CD14-positive monocyte (primary cell): Measurements from ENCODE around the gene DELE1. TPM values are rescaled to one million over a fixed set of nuclear protein-coding genes. Genes with fewer than 3 reads are reported as not detected.
A peak's percentile ranks its signal among the peaks of the same experiment; 100 is the strongest.

Source experiments
- DNase-seq, 3 donors: peaks; one replicate each; pipeline ENCODE4 v3.0.0-alpha.2; 2011 to 2022
- H2AFZ ChIP-seq: 2 replicates; pipeline ENCODE4 v1.6.0; 2012; ENCODE audit warnings: mild to moderate bottlenecking, low read depth, low read length, inconsistent platforms; ENCODE audit not compliant: insufficient read depth, poor library complexity, severe bottlenecking
- H3K27ac ChIP-seq, 2 donors: 1 replicate in 1 of 2; 2 replicates in 1 of 2; pipeline ENCODE4 v1.5.1; 2012 to 2013; ENCODE audit warnings: low read length in 2 of 2, control low read depth in 1 of 2, inconsistent platforms in 1 of 2, low read depth in 1 of 2, mild to moderate bottlenecking in 1 of 2
- H3K27me3 ChIP-seq, 2 donors: one replicate each; pipeline versions ENCODE4 v1.6.0 to v1.6.1; 2011 to 2013; ENCODE audit warnings: low read length in 2 of 2; ENCODE audit not compliant: control insufficient read depth in 2 of 2, insufficient read depth in 2 of 2
- H3K36me3 ChIP-seq, 2 donors: replicated peaks in 1 of 2; 1 replicate in 1 of 2; 2 replicates in 1 of 2; pipeline versions ENCODE4 v1.5.1 to v1.6.1; 2012 to 2013; ENCODE audit warnings: low read length in 2 of 2, control low read depth in 1 of 2, inconsistent platforms in 1 of 2, mild to moderate bottlenecking in 1 of 2; ENCODE audit not compliant: insufficient read depth in 2 of 2, control insufficient read depth in 1 of 2
- H3K4me1 ChIP-seq, 2 donors: 1 replicate in 1 of 2; 2 replicates in 1 of 2; pipeline versions ENCODE4 v1.5.1 to v1.6.1; 2012 to 2013; ENCODE audit warnings: low read length in 2 of 2, control low read depth in 1 of 2, inconsistent platforms in 1 of 2, mild to moderate bottlenecking in 1 of 2, moderate library complexity in 1 of 2; ENCODE audit not compliant: insufficient read depth in 2 of 2, control insufficient read depth in 1 of 2
- H3K4me2 ChIP-seq: replicated peaks from 2 replicates; pipeline ENCODE3; 2012; ENCODE audit warnings: low read length, moderate library complexity, mild to moderate bottlenecking; ENCODE audit not compliant: poor library complexity, severe bottlenecking; ENCODE audit errors: extremely low read depth
- H3K4me3 ChIP-seq, 3 experiments: fragments of 200-600 bp in 1 of 3; sonication (generic) in 1 of 3; replicated peaks in 1 of 3; 1 replicate in 2 of 3; 2 replicates in 1 of 3; pipeline ENCODE4 v1.5.1; 2011 to 2013; ENCODE audit warnings: low read length in 3 of 3, mild to moderate bottlenecking in 3 of 3, control low read depth in 2 of 3, low read depth in 2 of 3, inconsistent platforms in 1 of 3, moderate library complexity in 1 of 3
- H3K79me2 ChIP-seq: 2 replicates; pipeline ENCODE4 v1.6.0; 2012; ENCODE audit warnings: mild to moderate bottlenecking, control low read depth, inconsistent platforms, low read length, moderate library complexity; ENCODE audit not compliant: insufficient read depth
- H3K9ac ChIP-seq: 2 replicates; pipeline ENCODE4 v1.6.0; 2017; ENCODE audit warnings: low read length, mild to moderate bottlenecking; ENCODE audit not compliant: insufficient read depth, poor library complexity, severe bottlenecking
- H3K9me3 ChIP-seq, 2 donors: replicated peaks in 1 of 2; 1 replicate in 1 of 2; 2 replicates in 1 of 2; pipeline versions ENCODE4 v1.5.1 to v1.6.1; 2012 to 2013; ENCODE audit warnings: low read length in 2 of 2, control low read depth in 1 of 2; ENCODE audit not compliant: control insufficient read depth in 1 of 2, insufficient read depth in 1 of 2
- H4K20me1 ChIP-seq: 2 replicates; pipeline ENCODE4 v1.6.0; 2012; ENCODE audit warnings: mild to moderate bottlenecking, low read length, control low read depth, moderate library complexity; ENCODE audit not compliant: insufficient read depth
- H3K27ac Mint-ChIP-seq, 7 donors: one replicate each; pipeline ENCODE4 v1.8.0; 2020; ENCODE audit warnings: mild to moderate bottlenecking in 7 of 7, mixed read lengths in 7 of 7, moderate library complexity in 6 of 7, inconsistent platforms in 2 of 7
- H3K27me3 Mint-ChIP-seq, 3 donors: one replicate each; pipeline ENCODE4 v1.8.0; 2021 to 2022; ENCODE audit warnings: low read depth in 3 of 3, mild to moderate bottlenecking in 3 of 3, mixed read lengths in 3 of 3, moderate library complexity in 3 of 3, inconsistent platforms in 1 of 3
- H3K36me3 Mint-ChIP-seq, 2 donors: one replicate each; pipeline ENCODE4 v1.8.0; 2020; ENCODE audit warnings: mixed read lengths in 2 of 2, inconsistent platforms in 1 of 2, mild to moderate bottlenecking in 1 of 2
- H3K4me1 Mint-ChIP-seq: one replicate; pipeline ENCODE4 v1.8.0; 2020; ENCODE audit warnings: mild to moderate bottlenecking, mixed read lengths
- H3K4me3 Mint-ChIP-seq, 2 donors: one replicate each; pipeline ENCODE4 v1.8.0; 2020; ENCODE audit warnings: mild to moderate bottlenecking in 2 of 2, mixed read lengths in 2 of 2, moderate library complexity in 1 of 2
- H3K9me3 Mint-ChIP-seq, 7 donors: one replicate each; pipeline ENCODE4 v1.8.0; 2020 to 2022; ENCODE audit warnings: mixed read lengths in 7 of 7, mild to moderate bottlenecking in 6 of 7, moderate library complexity in 6 of 7, inconsistent platforms in 2 of 7
- WGBS: methylation state at CpG from one replicate; pipeline ENCODE4 v1.1.5; 2013; ENCODE audit warnings: missing lambda C conversion rate; ENCODE audit not compliant: insufficient coverage; 5-methylcytosine and 5-hydroxymethylcytosine counted together
- intact Hi-C, 2 donors: fragments of 100-400 bp; cut with micrococcal nuclease; formaldehyde crosslinking; loops; one replicate each; pipeline versions ENCODE4 v1.15.0 to v1.15.1; 2023
- polyA plus RNA-seq, 3 donors: library from polyadenylated mRNA; depleted of rRNA in 1 of 3; unstranded in 2 of 3; stranded (reverse) in 1 of 3; fragments of 300-500 nt in 2 of 3; fragments of >200 nt in 1 of 3; fragmentation: Illumina TruSeq in 2 of 3; gene quantifications; 1 replicate in 2 of 3; 2 replicates in 1 of 3; pipeline ENCODE4 v1.2.3, GENCODE V29; 2012 to 2021
- TF ChIP-seq, protein P1 (sequence below): fragments of 200-600 bp; IDR thresholded peaks from one replicate; pipeline ENCODE4 v1.8.0; 2022; ENCODE audit warnings: antibody characterized with exemption, mild to moderate bottlenecking

Gene DELE1
- polyA plus RNA-seq, 3 donors, result 47.3 to 140 (median 49.6) TPM

- intact Hi-C loops, result no loop called here
Measured at GRCh38 chr5:141976176-141976575, 52.5 kb downstream of the DELE1 start.

DNA sequence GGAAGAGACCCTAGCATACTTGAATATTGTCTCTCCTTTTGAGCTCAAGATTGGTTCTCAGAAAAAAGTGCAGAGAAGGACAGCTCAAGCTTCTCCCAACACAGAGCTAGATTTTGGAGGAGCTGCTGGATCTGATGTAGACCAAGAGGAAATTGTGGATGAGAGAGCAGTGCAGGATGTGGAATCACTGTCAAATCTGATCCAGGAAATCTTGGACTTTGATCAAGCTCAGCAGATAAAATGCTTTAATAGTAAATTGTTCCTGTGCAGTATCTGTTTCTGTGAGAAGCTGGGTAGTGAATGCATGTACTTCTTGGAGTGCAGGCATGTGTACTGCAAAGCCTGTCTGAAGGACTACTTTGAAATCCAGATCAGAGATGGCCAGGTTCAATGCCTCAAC, 54.7 kb downstream of the DELE1 start:
- Histone ChIP-seq H3K79me2 (peaks cover 3% of the 10 kb centered on the region), H3K4me2 (no peak overlapping the region), H3K4me1 (no peaks in the 10 kb centered on the region), H3K27ac (no peak overlapping the region), H3K9ac (no peak overlapping the region), H4K20me1 (peaks cover 5% of the 10 kb centered on the region), H3K9me3 (no peaks in the 10 kb centered on the region), H3K4me3 (no peak overlapping the region), H2AFZ (no peak overlapping the region), H3K36me3 (peaks cover 87 to 100% of the 10 kb centered on the region in 2 donors), H3K27me3 (no peaks in the 10 kb centered on the region)
- TF ChIP-seq, protein P1, sequence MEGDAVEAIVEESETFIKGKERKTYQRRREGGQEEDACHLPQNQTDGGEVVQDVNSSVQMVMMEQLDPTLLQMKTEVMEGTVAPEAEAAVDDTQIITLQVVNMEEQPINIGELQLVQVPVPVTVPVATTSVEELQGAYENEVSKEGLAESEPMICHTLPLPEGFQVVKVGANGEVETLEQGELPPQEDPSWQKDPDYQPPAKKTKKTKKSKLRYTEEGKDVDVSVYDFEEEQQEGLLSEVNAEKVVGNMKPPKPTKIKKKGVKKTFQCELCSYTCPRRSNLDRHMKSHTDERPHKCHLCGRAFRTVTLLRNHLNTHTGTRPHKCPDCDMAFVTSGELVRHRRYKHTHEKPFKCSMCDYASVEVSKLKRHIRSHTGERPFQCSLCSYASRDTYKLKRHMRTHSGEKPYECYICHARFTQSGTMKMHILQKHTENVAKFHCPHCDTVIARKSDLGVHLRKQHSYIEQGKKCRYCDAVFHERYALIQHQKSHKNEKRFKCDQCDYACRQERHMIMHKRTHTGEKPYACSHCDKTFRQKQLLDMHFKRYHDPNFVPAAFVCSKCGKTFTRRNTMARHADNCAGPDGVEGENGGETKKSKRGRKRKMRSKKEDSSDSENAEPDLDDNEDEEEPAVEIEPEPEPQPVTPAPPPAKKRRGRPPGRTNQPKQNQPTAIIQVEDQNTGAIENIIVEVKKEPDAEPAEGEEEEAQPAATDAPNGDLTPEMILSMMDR, result no peak
- H3K27ac Mint-ChIP-seq, result no peak overlapping the region
- no peak overlapping the region for H3K4me3 Mint-ChIP-seq
- intact Hi-C loops, result no loop called here
- peaks cover 4% of the 10 kb centered on the region for H3K4me1 Mint-ChIP-seq
- no peaks in the 10 kb centered on the region for H3K9me3 Mint-ChIP-seq
- DNase-seq, result no peak
- H3K36me3 Mint-ChIP-seq, result peaks cover 71 to 84% of the 10 kb centered on the region in 2 donors
- H3K27me3 Mint-ChIP-seq, result no peaks in the 10 kb centered on the region

More at GRCh38 chr5:141976176-141976575, 52.5 kb downstream of the DELE1 start:
- H3K4me1 ChIP-seq, result no peaks in the 10 kb centered on the region
- H3K9me3 Mint-ChIP-seq, result no peaks in the 10 kb centered on the region
- TF ChIP-seq, protein P1, result no peak
- peaks cover 70 to 87% of the 10 kb centered on the region in 2 donors for H3K36me3 ChIP-seq
- peaks cover 5% of the 10 kb centered on the region for H4K20me1 ChIP-seq
- peaks cover 22% of the 10 kb centered on the region for H3K79me2 ChIP-seq
- H3K4me1 Mint-ChIP-seq, result peaks cover 4% of the 10 kb centered on the region
- peak overlapping the region in 1 of 7 donors; percentile 72 for H3K27ac Mint-ChIP-seq
- 100% methylated on average over 1 of the region's 6 CpGs for WGBS
- no peaks in the 10 kb centered on the region for H3K27me3 ChIP-seq
- peaks cover 60 to 84% of the 10 kb centered on the region in 2 donors for H3K36me3 Mint-ChIP-seq
- no peak overlapping the region for H3K4me3 ChIP-seq
- no peak overlapping the region for H3K27ac ChIP-seq
- no peak overlapping the region for H3K4me2 ChIP-seq
- no peak overlapping the region for H3K9ac ChIP-seq
- DNase-seq, result no peak
- H3K4me3 Mint-ChIP-seq, result no peak overlapping the region
- no peaks in the 10 kb centered on the region for H3K27me3 Mint-ChIP-seq
- no peak overlapping the region for H2AFZ ChIP-seq
- no peaks in the 10 kb centered on the region for H3K9me3 ChIP-seq
